H9 (cell line): ENCODE data around the gene TGIF1. TPM values are rescaled to one million over a fixed set of nuclear protein-coding genes. Genes with fewer than 3 reads are reported as not detected.

Experiments
- DNase-seq: peaks from one replicate; pipeline ENCODE4 v3.0.0-alpha.2; 2017
- H2AFZ ChIP-seq: one replicate; pipeline ENCODE4 v1.6.1; 2013; ENCODE audit warnings: mild to moderate bottlenecking, low read length, control low read depth, moderate library complexity
- H2AK5ac ChIP-seq: 2 replicates; pipeline ENCODE4 v1.6.1; 2013; ENCODE audit warnings: low read length, control low read depth, mixed read lengths; ENCODE audit not compliant: insufficient read length
- H2BK120ac ChIP-seq: one replicate; pipeline ENCODE4 v1.6.1; 2013; ENCODE audit warnings: low read depth, mild to moderate bottlenecking, low read length, control low read depth, inconsistent platforms; ENCODE audit not compliant: poor library complexity, severe bottlenecking
- H2BK12ac ChIP-seq: 2 replicates; pipeline ENCODE4 v1.6.1; 2013; ENCODE audit warnings: low read length, control low read depth, mixed read lengths, low read depth; ENCODE audit not compliant: insufficient read length
- H2BK15ac ChIP-seq: 2 replicates; pipeline ENCODE4 v1.6.1; 2013; ENCODE audit warnings: low read depth, low read length, control low read depth
- H2BK20ac ChIP-seq: one replicate; pipeline ENCODE4 v1.6.1; 2013; ENCODE audit warnings: low read depth, mild to moderate bottlenecking, low read length, control low read depth, inconsistent platforms; ENCODE audit not compliant: poor library complexity, severe bottlenecking
- H2BK5ac ChIP-seq: 2 replicates; pipeline ENCODE4 v1.6.1; 2013; ENCODE audit warnings: low read length, control low read depth, mixed read lengths; ENCODE audit not compliant: insufficient read length
- H3K14ac ChIP-seq: 2 replicates; pipeline ENCODE4 v1.6.1; 2013; ENCODE audit warnings: low read length, control low read depth; ENCODE audit not compliant: insufficient read depth
- H3K18ac ChIP-seq: 2 replicates; pipeline ENCODE4 v1.6.1; 2013; ENCODE audit warnings: low read depth, mild to moderate bottlenecking, mixed read lengths, low read length, control low read depth; ENCODE audit not compliant: insufficient read length
- H3K23ac ChIP-seq: 2 replicates; pipeline ENCODE4 v1.6.1; 2013; ENCODE audit warnings: low read length, control low read depth, mixed read lengths, low read depth; ENCODE audit not compliant: insufficient read length
- H3K23me2 ChIP-seq: 2 replicates; pipeline ENCODE4 v1.6.1; 2013; ENCODE audit warnings: low read depth, mild to moderate bottlenecking, mixed read lengths, low read length, control low read depth; ENCODE audit not compliant: insufficient read length, poor library complexity, severe bottlenecking
- H3K27ac ChIP-seq: 2 replicates; pipeline ENCODE4 v1.5.1; 2013; ENCODE audit warnings: low read length, control low read depth, mixed read lengths, low read depth; ENCODE audit not compliant: insufficient read length
- H3K27me3 ChIP-seq: 2 replicates; pipeline ENCODE4 v1.6.1; 2013; ENCODE audit warnings: low read length, control low read depth, inconsistent platforms; ENCODE audit not compliant: insufficient read depth
- H3K4ac ChIP-seq: 2 replicates; pipeline ENCODE4 v1.6.1; 2013; ENCODE audit warnings: low read depth, mild to moderate bottlenecking, control low read depth, inconsistent platforms, low read length, moderate library complexity
- H3K4me1 ChIP-seq: 2 replicates; pipeline ENCODE4 v1.6.1; 2013; ENCODE audit warnings: low read length, control low read depth, inconsistent platforms; ENCODE audit not compliant: insufficient read depth
- H3K4me2 ChIP-seq: 2 replicates; pipeline ENCODE4 v1.6.1; 2013; ENCODE audit warnings: low read length, control low read depth, mixed read lengths; ENCODE audit not compliant: insufficient read length, insufficient read depth
- H3K56ac ChIP-seq: 2 replicates; pipeline ENCODE4 v1.6.1; 2013; ENCODE audit warnings: low read depth, mild to moderate bottlenecking, mixed read lengths, low read length, control low read depth; ENCODE audit not compliant: insufficient read length
- H3K79me1 ChIP-seq: 2 replicates; pipeline ENCODE4 v1.6.1; 2013; ENCODE audit warnings: low read depth, mild to moderate bottlenecking, moderate library complexity, low read length, control low read depth, inconsistent platforms; ENCODE audit not compliant: insufficient read depth, poor library complexity, severe bottlenecking
- H3K79me2 ChIP-seq: 2 replicates; pipeline ENCODE4 v1.6.1; 2013; ENCODE audit warnings: low read length, control low read depth, inconsistent platforms; ENCODE audit not compliant: insufficient read depth
- H3K9ac ChIP-seq: 2 replicates; pipeline ENCODE4 v1.6.1; 2013; ENCODE audit warnings: low read length, control low read depth, mixed read lengths; ENCODE audit not compliant: insufficient read length; ENCODE audit errors: extremely low read depth
- H3K9me3 ChIP-seq: one replicate; pipeline ENCODE4 v1.6.1; 2013; ENCODE audit warnings: low read depth, low read length, inconsistent platforms; ENCODE audit not compliant: control insufficient read depth
- H3T11ph ChIP-seq: one replicate; pipeline ENCODE4 v1.6.1; 2013; ENCODE audit warnings: mild to moderate bottlenecking, low read length, control low read depth, inconsistent platforms
- H4K20me1 ChIP-seq: one replicate; pipeline ENCODE4 v1.6.1; 2013; ENCODE audit not compliant: control insufficient read depth, insufficient read length, insufficient read depth
- H4K5ac ChIP-seq: 2 replicates; pipeline ENCODE4 v1.6.1; 2013; ENCODE audit warnings: low read depth, mild to moderate bottlenecking, mixed read lengths, low read length, control low read depth; ENCODE audit not compliant: insufficient read length
- H4K8ac ChIP-seq: replicated peaks from 2 replicates; pipeline ENCODE4 v1.6.1; 2013; ENCODE audit warnings: low read length, control low read depth, mixed read lengths, low read depth; ENCODE audit not compliant: insufficient read length
- H4K91ac ChIP-seq: 2 replicates; pipeline ENCODE4 v1.6.1; 2013; ENCODE audit warnings: low read depth, mild to moderate bottlenecking, moderate library complexity, mixed read lengths, low read length, control low read depth; ENCODE audit not compliant: insufficient read length
- H3K27ac Mint-ChIP-seq, 3 experiments: 2 replicates in 2 of 3; 3 replicates in 1 of 3; pipeline ENCODE4 v1.8.0; 2020 to 2021; ENCODE audit warnings: mixed read lengths in 3 of 3, mild to moderate bottlenecking in 1 of 3, moderate library complexity in 1 of 3
- H3K27me3 Mint-ChIP-seq: 2 replicates; pipeline ENCODE4 v1.8.0; 2021; ENCODE audit warnings: low read depth, mild to moderate bottlenecking, moderate library complexity, mixed read lengths
- H3K36me3 Mint-ChIP-seq, 3 experiments: 2 replicates in 2 of 3; 3 replicates in 1 of 3; pipeline ENCODE4 v1.8.0; 2020 to 2021; ENCODE audit warnings: low read depth in 3 of 3, mixed read lengths in 3 of 3; ENCODE audit not compliant: insufficient read depth in 1 of 3
- H3K4me1 Mint-ChIP-seq, 2 experiments: 2 replicates each; pipeline ENCODE4 v1.8.0; 2020; ENCODE audit warnings: mixed read lengths in 2 of 2
- H3K4me3 Mint-ChIP-seq, 2 experiments: 2 replicates in 1 of 2; 3 replicates in 1 of 2; pipeline ENCODE4 v1.8.0; 2020 to 2021; ENCODE audit warnings: mild to moderate bottlenecking in 2 of 2, mixed read lengths in 2 of 2, moderate library complexity in 1 of 2
- H3K9me3 Mint-ChIP-seq, 2 experiments: 2 replicates in 1 of 2; 3 replicates in 1 of 2; pipeline ENCODE4 v1.8.0; 2020; ENCODE audit warnings: mild to moderate bottlenecking in 2 of 2, mixed read lengths in 2 of 2, moderate library complexity in 1 of 2
- WGBS: extraction: QIAGEN DNeasy Blood & Tissue Kit; methylation state at CpG from one replicate; pipeline ENCODE4 v1.1.7; 2013; ENCODE audit warnings: missing lambda C conversion rate, low lambda C conversion rate, mixed read lengths; ENCODE audit not compliant: insufficient read length; ENCODE audit errors: extremely low coverage; 5-methylcytosine and 5-hydroxymethylcytosine counted together
- total RNA-seq: library from RNA; stranded (reverse); gene quantifications from 2 replicates; pipeline ENCODE4 v1.2.1, GENCODE V29; 2021
- TF ChIP-seq, protein P1 (sequence below): fragments of 200-600 bp; sonication (generic); conservative IDR thresholded peaks from 3 replicates; pipeline ENCODE4 v1.8.0; 2021; ENCODE audit warnings: antibody characterized with exemption, mild to moderate bottlenecking

The TGIF1 gene
- total RNA-seq, 1 experiment from 2014 or later, result 261 TPM

DNA sequence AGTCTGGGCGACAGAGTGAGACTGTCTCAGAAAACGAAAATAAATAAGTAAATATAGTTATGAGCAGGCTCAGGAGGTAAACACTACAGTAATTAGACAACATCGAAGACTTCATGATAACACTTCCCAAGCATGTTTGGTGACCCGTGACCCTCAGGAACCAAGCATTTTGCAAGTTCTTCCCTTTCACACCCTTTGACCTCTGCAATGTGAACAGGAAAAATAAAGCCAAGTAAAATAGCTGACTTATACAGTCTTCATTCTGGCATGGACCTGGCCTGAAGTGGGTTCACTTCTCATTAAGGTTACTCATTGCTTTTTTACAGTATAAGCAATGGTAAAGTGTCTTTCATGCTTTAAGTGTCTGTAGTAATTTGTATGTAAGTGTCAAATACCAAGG lies 15.3 kb upstream of the TGIF1 start:
- Histone ChIP-seq H3K79me2 (no peaks in the 10 kb centered on the region), H4K20me1 (no peaks in the 10 kb centered on the region), H3K27me3 (no peaks in the 10 kb centered on the region), H4K8ac (no peak overlapping the region), H3K79me1 (no peaks in the 10 kb centered on the region), H2BK12ac (no peak overlapping the region), H3K56ac (no peak overlapping the region), H3K23ac (no peak overlapping the region), H3K23me2 (no peaks in the 10 kb centered on the region), H3K4me2 (no peak overlapping the region), H2BK5ac (no peak overlapping the region), H3K18ac (no peak overlapping the region), H2AFZ (no peak overlapping the region), H3T11ph (no peak overlapping the region), H4K91ac (no peak overlapping the region), H3K27ac (no peak overlapping the region), H3K4ac (no peak overlapping the region), H3K14ac (no peak overlapping the region), H2AK5ac (no peak overlapping the region), H3K9ac (no peak overlapping the region), H2BK15ac (no peak overlapping the region), H4K5ac (no peak overlapping the region), H2BK20ac (no peak overlapping the region), H2BK120ac (no peak overlapping the region), H3K4me1 (no peaks in the 10 kb centered on the region), H3K9me3 (no peaks in the 10 kb centered on the region)
- Mint-ChIP-seq H3K36me3 (no peaks in the 10 kb centered on the region), H3K27me3 (no peaks in the 10 kb centered on the region), H3K27ac (no peak overlapping the region), H3K4me1 (peaks cover 0 to 6% of the 10 kb centered on the region in 2 experiments; a peak in 2 of 4 replicates), H3K9me3 (no peaks in the 10 kb centered on the region), H3K4me3 (no peak overlapping the region)
- DNase-seq, result no peak
- TF ChIP-seq, protein P1, sequence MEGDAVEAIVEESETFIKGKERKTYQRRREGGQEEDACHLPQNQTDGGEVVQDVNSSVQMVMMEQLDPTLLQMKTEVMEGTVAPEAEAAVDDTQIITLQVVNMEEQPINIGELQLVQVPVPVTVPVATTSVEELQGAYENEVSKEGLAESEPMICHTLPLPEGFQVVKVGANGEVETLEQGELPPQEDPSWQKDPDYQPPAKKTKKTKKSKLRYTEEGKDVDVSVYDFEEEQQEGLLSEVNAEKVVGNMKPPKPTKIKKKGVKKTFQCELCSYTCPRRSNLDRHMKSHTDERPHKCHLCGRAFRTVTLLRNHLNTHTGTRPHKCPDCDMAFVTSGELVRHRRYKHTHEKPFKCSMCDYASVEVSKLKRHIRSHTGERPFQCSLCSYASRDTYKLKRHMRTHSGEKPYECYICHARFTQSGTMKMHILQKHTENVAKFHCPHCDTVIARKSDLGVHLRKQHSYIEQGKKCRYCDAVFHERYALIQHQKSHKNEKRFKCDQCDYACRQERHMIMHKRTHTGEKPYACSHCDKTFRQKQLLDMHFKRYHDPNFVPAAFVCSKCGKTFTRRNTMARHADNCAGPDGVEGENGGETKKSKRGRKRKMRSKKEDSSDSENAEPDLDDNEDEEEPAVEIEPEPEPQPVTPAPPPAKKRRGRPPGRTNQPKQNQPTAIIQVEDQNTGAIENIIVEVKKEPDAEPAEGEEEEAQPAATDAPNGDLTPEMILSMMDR, result no peak
- WGBS, result no CpG with 5 or more reads among the region's 4 CpGs
